K562 (cell line): Measurements from ENCODE around the gene BNIP1. TPM values are rescaled to one million over a fixed set of nuclear protein-coding genes. Genes with fewer than 3 reads are reported as not detected.

Experiments used
- CCNT2 ChIP-seq: IDR thresholded peaks from 2 replicates; pipeline ENCODE4 v1.6.1; 2011; ENCODE audit warnings: borderline replicate concordance, low read depth, mild to moderate bottlenecking, moderate library complexity, mixed read lengths, low read length; ENCODE audit not compliant: insufficient read length; ENCODE audit errors: extremely low read depth
- DDX20 ChIP-seq: fragments of 450-650 bp; IDR thresholded peaks from 2 replicates; pipeline ENCODE4 v1.6.1; 2016; ENCODE audit warnings: missing genetic modification characterization, low read depth, mild to moderate bottlenecking, missing compliant biosample characterization, moderate library complexity
- ESRRB ChIP-seq: fragments of 250-450 bp; sonication (Bioruptor Pico); IDR thresholded peaks from 2 replicates; pipeline ENCODE4 v1.5.0; 2020; ENCODE audit warnings: mild to moderate bottlenecking, moderate library complexity, borderline replicate concordance
- ETV5 ChIP-seq: sonication (generic); formaldehyde crosslinking; IDR thresholded peaks from 2 replicates; pipeline ENCODE4 v1.4.0; 2020; ENCODE audit warnings: low read depth, mild to moderate bottlenecking, missing genetic modification reagents
- KDM1A ChIP-seq, 2 experiments: fragments of 450-650 bp; IDR thresholded peaks; 2 replicates each; pipeline ENCODE4 v1.6.1; 2016; ENCODE audit warnings: mild to moderate bottlenecking in 2 of 2
- KDM4B ChIP-seq, 2 experiments: fragments of 450-650 bp in 1 of 2; sonication (generic) in 1 of 2; IDR thresholded peaks; 2 replicates each; pipeline ENCODE4 v1.6.1; 2016 to 2017; ENCODE audit warnings: borderline replicate concordance in 2 of 2, antibody characterized with exemption in 1 of 2, low read depth in 1 of 2, mild to moderate bottlenecking in 1 of 2
- KDM5B ChIP-seq: fragments of 200-600 bp; sonication (generic); IDR thresholded peaks from 2 replicates; pipeline ENCODE4 v1.6.1; 2012; ENCODE audit warnings: low read depth, mild to moderate bottlenecking, moderate library complexity, low read length, control low read depth, inconsistent platforms; ENCODE audit not compliant: insufficient replicate concordance
- PHF20 ChIP-seq: fragments of 450-650 bp; IDR thresholded peaks from 2 replicates; pipeline ENCODE4 v1.6.1; 2018; ENCODE audit not compliant: partially characterized antibody
- POLR2G ChIP-seq: fragments of 200-400 bp; formaldehyde crosslinking; IDR thresholded peaks from 2 replicates; pipeline ENCODE4 v1.6.1; 2017; ENCODE audit warnings: low read depth, mild to moderate bottlenecking, antibody characterized with exemption, low read length, moderate library complexity
- POU5F1 ChIP-seq: fragments of 150-350 bp; IDR thresholded peaks from 2 replicates; pipeline ENCODE4 v1.6.1; 2014; ENCODE audit warnings: borderline replicate concordance, low read length, low read depth, mild to moderate bottlenecking; ENCODE audit not compliant: partially characterized antibody
- RFX1 ChIP-seq: fragments of 450-650 bp; IDR thresholded peaks from 2 replicates; pipeline ENCODE4 v1.6.1; 2016; ENCODE audit warnings: mild to moderate bottlenecking, moderate library complexity
- ZNF3 ChIP-seq: fragments of 250-450 bp; sonication (Bioruptor Pico); IDR thresholded peaks from 2 replicates; pipeline ENCODE4 v1.5.0; 2021; ENCODE audit warnings: mild to moderate bottlenecking, moderate library complexity
- polyA plus RNA-seq, 8 experiments: library from polyadenylated mRNA; depleted of rRNA in 4 of 8; stranded (reverse) in 5 of 8; unstranded in 3 of 8; fragments of >200 nt; fragmentation: Nextera tagmentation in 2 of 8; fragmentation: Illumina TruSeq in 1 of 8; extraction: Ambion mirVana in 2 of 8; extraction: Trizol in 1 of 8; gene quantifications; 2 replicates each; pipeline versions ENCODE4 v1.2.1 to v1.2.3, GENCODE V29; 2011 to 2014; ENCODE audit warnings: inconsistent platforms in 1 of 8, missing spikeins in 1 of 8
- total RNA-seq, 7 experiments: library from RNA; depleted of rRNA in 6 of 7; stranded (reverse); fragments of >200 nt in 6 of 7; fragmentation: Illumina TruSeq in 2 of 7; extraction: Trizol in 2 of 7; gene quantifications; 2 replicates each; pipeline versions ENCODE4 v1.2.1 to v1.2.3, GENCODE V29; 2011 to 2021; ENCODE audit warnings: low replicate concordance in 1 of 7
- TF ChIP-seq, protein P1 (sequence below): sonication (generic); formaldehyde crosslinking; IDR thresholded peaks from 2 replicates; pipeline ENCODE4 v1.8.1; 2023; ENCODE audit warnings: mild to moderate bottlenecking, missing genetic modification reagents
- TF ChIP-seq, protein P2 (sequence below): fragments of 450-650 bp; IDR thresholded peaks from 2 replicates; pipeline ENCODE4 v1.6.1; 2016; ENCODE audit warnings: missing biosample characterization, missing genetic modification characterization
- TF ChIP-seq, protein P3 (sequence below): fragments of 250-450 bp; sonication (Bioruptor Pico); IDR thresholded peaks from 2 replicates; pipeline ENCODE4 v1.4.0; 2020; ENCODE audit warnings: mild to moderate bottlenecking

BNIP1 gene
- total and polyA plus RNA-seq, 9 of the 15 experiments (the other 6 are each of a cell fraction or from before 2014, with no cell fraction given): 18.8 to 65.0 (median 26.2) TPM

DNA sequence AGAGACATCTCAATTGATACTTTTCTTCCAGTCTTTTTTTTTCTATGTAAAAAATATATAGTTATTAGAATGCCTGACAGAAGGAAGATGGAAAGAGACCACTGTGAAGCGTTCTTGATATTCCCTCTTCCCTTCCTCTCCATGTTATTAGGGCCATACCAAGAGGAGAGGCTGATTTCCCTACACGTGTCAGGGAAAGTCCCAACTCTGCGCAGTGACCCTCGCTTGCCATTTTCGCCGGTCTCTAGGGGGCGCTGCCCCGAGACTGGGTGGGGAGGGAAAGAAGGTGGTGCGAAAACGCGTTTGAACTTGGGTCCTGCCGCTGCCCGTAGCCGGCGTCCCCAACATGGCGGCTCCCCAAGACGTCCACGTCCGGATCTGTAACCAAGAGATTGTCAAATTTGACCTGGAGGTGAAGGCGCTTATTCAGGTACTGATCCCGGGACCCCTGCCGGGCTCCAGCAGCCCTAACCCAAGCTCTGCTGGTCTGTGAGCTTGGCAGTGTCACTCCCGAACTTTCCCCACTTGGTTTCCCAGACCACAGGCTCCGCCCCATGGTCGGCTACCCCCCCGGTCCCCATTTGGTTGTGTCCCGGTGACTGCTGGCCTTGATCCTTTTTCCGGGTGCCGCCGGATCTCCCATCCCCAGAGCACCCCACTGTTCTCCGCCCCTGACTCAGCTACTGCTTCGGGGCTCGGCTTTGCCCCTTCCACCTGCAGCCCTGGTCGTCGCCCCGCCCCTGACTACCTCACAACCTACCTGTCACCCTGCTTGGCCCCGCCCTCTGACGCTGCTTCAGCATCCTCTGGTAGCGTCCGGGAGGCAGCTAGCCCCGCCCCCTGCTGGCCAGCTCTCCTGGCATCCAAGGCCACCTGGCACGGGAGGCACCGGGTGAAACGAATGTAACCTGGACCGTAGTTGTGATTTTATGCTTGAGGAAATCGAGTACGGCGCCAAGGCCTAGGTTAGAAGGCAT, at the start of gene BNIP1 (continued):
- peak; percentile 98 for TF ChIP-seq POU5F1
- peak; percentile 92 for TF ChIP-seq PHF20
- 0 out of 4 replicates have a peak, but pooled peaks of 1 of the 2 experiments have one; percentile 67 for TF ChIP-seq KDM4B (IDR thresholded peaks at IDR 0.05; ENCODE audit: borderline replicate concordance in 2 of 2, low read depth in 1 of 2)
- no peak for TF ChIP-seq DDX20
- TF ChIP-seq, protein P1, sequence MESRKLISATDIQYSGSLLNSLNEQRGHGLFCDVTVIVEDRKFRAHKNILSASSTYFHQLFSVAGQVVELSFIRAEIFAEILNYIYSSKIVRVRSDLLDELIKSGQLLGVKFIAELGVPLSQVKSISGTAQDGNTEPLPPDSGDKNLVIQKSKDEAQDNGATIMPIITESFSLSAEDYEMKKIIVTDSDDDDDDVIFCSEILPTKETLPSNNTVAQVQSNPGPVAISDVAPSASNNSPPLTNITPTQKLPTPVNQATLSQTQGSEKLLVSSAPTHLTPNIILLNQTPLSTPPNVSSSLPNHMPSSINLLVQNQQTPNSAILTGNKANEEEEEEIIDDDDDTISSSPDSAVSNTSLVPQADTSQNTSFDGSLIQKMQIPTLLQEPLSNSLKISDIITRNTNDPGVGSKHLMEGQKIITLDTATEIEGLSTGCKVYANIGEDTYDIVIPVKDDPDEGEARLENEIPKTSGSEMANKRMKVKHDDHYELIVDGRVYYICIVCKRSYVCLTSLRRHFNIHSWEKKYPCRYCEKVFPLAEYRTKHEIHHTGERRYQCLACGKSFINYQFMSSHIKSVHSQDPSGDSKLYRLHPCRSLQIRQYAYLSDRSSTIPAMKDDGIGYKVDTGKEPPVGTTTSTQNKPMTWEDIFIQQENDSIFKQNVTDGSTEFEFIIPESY: no peak
- peak; percentile 83; the same call in 1 of the 2 replicates for TF ChIP-seq ETV5 (CRISPR knock-in tag)
- peak; percentile 63 for TF ChIP-seq RFX1
- TF ChIP-seq ESRRB: no peak
- TF ChIP-seq ZNF3: no peak
- TF ChIP-seq, protein P2, sequence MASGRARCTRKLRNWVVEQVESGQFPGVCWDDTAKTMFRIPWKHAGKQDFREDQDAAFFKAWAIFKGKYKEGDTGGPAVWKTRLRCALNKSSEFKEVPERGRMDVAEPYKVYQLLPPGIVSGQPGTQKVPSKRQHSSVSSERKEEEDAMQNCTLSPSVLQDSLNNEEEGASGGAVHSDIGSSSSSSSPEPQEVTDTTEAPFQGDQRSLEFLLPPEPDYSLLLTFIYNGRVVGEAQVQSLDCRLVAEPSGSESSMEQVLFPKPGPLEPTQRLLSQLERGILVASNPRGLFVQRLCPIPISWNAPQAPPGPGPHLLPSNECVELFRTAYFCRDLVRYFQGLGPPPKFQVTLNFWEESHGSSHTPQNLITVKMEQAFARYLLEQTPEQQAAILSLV (tag): no peak
- peak; percentile 77 for TF ChIP-seq POLR2G
- peak; percentile 79 for TF ChIP-seq KDM5B
- no peak for TF ChIP-seq CCNT2
- TF ChIP-seq, protein P3, sequence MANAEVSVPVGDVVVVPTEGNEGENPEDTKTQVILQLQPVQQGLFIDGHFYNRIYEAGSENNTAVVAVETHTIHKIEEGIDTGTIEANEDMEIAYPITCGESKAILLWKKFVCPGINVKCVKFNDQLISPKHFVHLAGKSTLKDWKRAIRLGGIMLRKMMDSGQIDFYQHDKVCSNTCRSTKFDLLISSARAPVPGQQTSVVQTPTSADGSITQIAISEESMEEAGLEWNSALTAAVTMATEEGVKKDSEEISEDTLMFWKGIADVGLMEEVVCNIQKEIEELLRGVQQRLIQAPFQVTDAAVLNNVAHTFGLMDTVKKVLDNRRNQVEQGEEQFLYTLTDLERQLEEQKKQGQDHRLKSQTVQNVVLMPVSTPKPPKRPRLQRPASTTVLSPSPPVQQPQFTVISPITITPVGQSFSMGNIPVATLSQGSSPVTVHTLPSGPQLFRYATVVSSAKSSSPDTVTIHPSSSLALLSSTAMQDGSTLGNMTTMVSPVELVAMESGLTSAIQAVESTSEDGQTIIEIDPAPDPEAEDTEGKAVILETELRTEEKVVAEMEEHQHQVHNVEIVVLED (CRISPR knock-in tag): no peak
- peak; percentile 20 to 79; a peak in 3 of 4 replicates for TF ChIP-seq KDM1A (IDR thresholded peaks at IDR 0.05)
